Left ventricle myocardium inferior (tissue), 1 donor: ENCODE data around the gene BGN. TPM values are rescaled to one million over a fixed set of nuclear protein-coding genes. Genes with fewer than 3 reads are reported as not detected.

Experiments
- DNase-seq: peaks from one replicate; pipeline ENCODE4 v3.0.0-alpha.2; 2020
- H3K27ac ChIP-seq: fragments of 200-600 bp; replicated peaks from 2 replicates; pipeline ENCODE4 v1.8.0; 2021
- H3K27me3 ChIP-seq: fragments of 200-600 bp; 2 replicates; pipeline ENCODE4 v1.8.0; 2021; ENCODE audit warnings: low read depth
- H3K36me3 ChIP-seq: fragments of 200-600 bp; 2 replicates; pipeline ENCODE4 v1.8.0; 2021
- H3K4me1 ChIP-seq: fragments of 200-600 bp; 2 replicates; pipeline ENCODE4 v1.8.0; 2021
- H3K4me3 ChIP-seq: fragments of 200-600 bp; 2 replicates; pipeline ENCODE4 v1.8.0; 2021; ENCODE audit warnings: mild to moderate bottlenecking, moderate library complexity
- H3K9me3 ChIP-seq: fragments of 200-600 bp; replicated peaks from 2 replicates; pipeline ENCODE4 v1.8.0; 2021
- intact Hi-C: fragments of 100-400 bp; cut with micrococcal nuclease; formaldehyde crosslinking; loops from one replicate; pipeline ENCODE4 v1.11.0; 2022
- long read RNA-seq: library from polyadenylated mRNA; unstranded; transcript quantifications from one replicate; pipeline ENCODE4 v2.0.0, GENCODE V29; 2021
- total RNA-seq: library from RNA; stranded (reverse); fragmentation: NEBNext Ultra II Directional; extraction: Animal tissue kit (Norgen Biotek cat#: 25700); gene quantifications from one replicate; pipeline ENCODE4 v1.2.1, GENCODE V29; 2021
- TF ChIP-seq, protein P1 (sequence below): fragments of 200-600 bp; IDR thresholded peaks from 2 replicates; pipeline ENCODE4 v1.8.0; 2021; ENCODE audit warnings: antibody characterized with exemption, mild to moderate bottlenecking, borderline replicate concordance
- donor health status: DM: no; HTN: yes; CAD: no; lungs with severe emphysema.

Gene BGN
- 84.3 TPM for total RNA-seq
- long read RNA-seq, transcript BGN-201 (8 exons, 2,402 nt): major isoform, 111 of 147 reads
- long read RNA-seq, partial matches to known transcripts: 33 of 147 reads
- long read RNA-seq, other reads (novel, unspliced or antisense): 3 of 147 reads

- H3K27ac ChIP-seq: peak within 1 kb of the TSS; percentile 77
- H3K9me3 ChIP-seq: no peaks in the 10 kb centered on the region
- H3K36me3 ChIP-seq: no peaks in the 10 kb centered on the region
- peak within 1 kb of the TSS; percentile 62 for H3K4me3 ChIP-seq
- intact Hi-C loops: no loop called here
- peaks cover 5% of the 10 kb centered on the region for H3K27me3 ChIP-seq
- TF ChIP-seq, protein P1, sequence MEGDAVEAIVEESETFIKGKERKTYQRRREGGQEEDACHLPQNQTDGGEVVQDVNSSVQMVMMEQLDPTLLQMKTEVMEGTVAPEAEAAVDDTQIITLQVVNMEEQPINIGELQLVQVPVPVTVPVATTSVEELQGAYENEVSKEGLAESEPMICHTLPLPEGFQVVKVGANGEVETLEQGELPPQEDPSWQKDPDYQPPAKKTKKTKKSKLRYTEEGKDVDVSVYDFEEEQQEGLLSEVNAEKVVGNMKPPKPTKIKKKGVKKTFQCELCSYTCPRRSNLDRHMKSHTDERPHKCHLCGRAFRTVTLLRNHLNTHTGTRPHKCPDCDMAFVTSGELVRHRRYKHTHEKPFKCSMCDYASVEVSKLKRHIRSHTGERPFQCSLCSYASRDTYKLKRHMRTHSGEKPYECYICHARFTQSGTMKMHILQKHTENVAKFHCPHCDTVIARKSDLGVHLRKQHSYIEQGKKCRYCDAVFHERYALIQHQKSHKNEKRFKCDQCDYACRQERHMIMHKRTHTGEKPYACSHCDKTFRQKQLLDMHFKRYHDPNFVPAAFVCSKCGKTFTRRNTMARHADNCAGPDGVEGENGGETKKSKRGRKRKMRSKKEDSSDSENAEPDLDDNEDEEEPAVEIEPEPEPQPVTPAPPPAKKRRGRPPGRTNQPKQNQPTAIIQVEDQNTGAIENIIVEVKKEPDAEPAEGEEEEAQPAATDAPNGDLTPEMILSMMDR: peak; percentile 44
- H3K4me1 ChIP-seq: peaks cover 16% of the 10 kb centered on the region
- DNase-seq: peak; percentile 57
Observed at GRCh38 chrX:153494541-153495361, at the start of gene BGN. BGN (plus strand) TSS chrX:153494980; CDS start chrX:153504632, 9,652 bp downstream.

DNA sequence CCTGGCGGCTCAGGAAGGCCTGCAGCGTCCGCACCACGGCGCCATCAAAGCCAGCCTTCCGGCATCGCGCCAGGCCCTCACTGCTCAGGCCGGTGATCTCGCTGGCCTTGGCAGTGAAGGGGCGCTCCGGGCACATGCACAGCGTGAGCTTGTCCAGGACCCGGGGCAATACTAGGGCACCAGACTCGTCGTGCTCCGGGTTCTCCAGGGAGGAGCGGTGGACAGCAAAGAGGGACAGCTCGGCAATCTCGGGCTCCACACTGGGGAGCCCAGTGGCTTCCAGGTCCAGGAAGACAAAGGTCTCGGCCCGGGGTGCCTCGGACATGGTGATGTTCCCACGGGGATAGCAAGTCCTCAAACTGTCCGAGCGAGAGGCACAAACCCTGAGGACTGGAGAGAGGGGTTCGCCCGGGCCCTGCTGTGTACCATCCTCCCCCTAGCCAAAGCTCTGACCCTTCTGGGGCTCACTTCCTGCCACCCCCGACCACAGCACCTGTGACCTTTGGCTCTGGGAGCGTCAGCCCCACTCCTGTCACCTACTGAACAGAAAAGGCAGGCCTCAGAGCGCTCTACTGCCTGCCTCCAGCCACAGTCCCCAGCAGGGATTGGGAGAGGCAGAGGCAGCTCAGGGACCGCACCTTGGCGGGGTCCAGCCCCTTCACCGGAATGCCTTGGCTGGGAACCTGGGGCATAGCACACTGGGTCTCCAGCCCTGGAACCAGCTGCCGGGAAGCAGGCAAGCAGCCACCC lies 49.5 kb upstream of the BGN start:
- TF ChIP-seq, protein P1: no peak
- H3K27ac ChIP-seq: no peak overlapping the region
- H3K36me3 ChIP-seq: no peaks in the 10 kb centered on the region
- no peaks in the 10 kb centered on the region for H3K9me3 ChIP-seq
- H3K27me3 ChIP-seq: no peaks in the 10 kb centered on the region
- H3K4me1 ChIP-seq: no peaks in the 10 kb centered on the region
- H3K4me3 ChIP-seq: no peak overlapping the region
- intact Hi-C loops: no loop called here
- no peak for DNase-seq

DNA sequence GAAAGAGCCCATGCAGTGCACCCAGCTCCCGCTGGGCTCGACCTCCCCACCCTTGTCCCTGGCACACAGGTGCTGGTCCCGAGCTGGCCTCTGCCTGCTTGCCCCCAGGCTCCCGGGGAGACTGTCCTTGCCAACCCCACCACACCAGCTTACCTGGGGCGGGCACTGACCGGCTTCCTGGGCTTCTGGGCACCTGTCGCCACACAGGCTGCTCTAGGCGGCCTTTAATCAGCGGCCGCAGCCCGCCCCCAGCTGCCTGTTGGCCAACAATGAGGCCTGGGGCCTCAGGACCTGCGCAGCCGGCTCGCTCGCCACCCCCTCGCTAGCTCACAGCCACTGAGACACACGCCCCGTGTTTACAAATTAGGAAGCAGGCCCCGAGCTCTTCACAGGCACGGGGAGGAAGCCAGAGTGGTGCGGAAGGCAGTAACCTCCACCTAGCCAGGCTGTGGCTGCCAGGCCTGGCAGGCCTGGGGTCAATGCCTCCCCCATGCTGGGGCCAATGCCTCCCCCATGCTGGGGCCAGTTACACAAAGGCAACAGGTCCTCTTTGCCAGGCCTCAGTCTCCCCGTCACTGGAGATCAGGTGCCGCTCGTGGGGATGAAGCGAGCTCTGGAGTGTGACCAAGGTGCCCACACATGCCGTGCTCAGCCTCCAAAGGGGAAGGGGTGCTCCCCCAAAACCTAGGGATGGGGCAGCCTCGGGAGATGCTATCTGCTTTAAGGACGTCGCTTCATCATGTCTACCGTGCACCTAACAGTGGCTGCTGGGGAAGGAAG lies 48.7 kb upstream of the BGN start, which contains the start of gene TREX2:
TREX2 (minus strand) TSS at position 201 of the 780 bp plus-strand sequence. CDS start 626 bp downstream, outside the sequence.
- TF ChIP-seq, protein P1: no peak
- Histone ChIP-seq H3K36me3 (no peaks in the 10 kb centered on the region), H3K9me3 (no peaks in the 10 kb centered on the region), H3K27ac (no peak within 1 kb of the TSS), H3K27me3 (no peaks in the 10 kb centered on the region), H3K4me1 (no peaks in the 10 kb centered on the region), H3K4me3 (no peak within 1 kb of the TSS)
- no peak for DNase-seq
- intact Hi-C loops: no loop called here

- H3K4me1 ChIP-seq: no peaks in the 10 kb centered on the region
- no peak overlapping the region for H3K27ac ChIP-seq
- TF ChIP-seq, protein P1: no peak
- no peaks in the 10 kb centered on the region for H3K9me3 ChIP-seq
- no peak for DNase-seq
- H3K27me3 ChIP-seq: no peaks in the 10 kb centered on the region
- intact Hi-C loops: no loop called here
- no peak overlapping the region for H3K4me3 ChIP-seq
- H3K36me3 ChIP-seq: no peaks in the 10 kb centered on the region
Observed at GRCh38 chrX:153446636-153446936, 48.2 kb upstream of the BGN start.

GRCh38 chrX:153446950-153447580 lies 47.7 kb upstream of the BGN start:
- H3K4me3 ChIP-seq: no peak overlapping the region
- no peaks in the 10 kb centered on the region for H3K27me3 ChIP-seq
- no peaks in the 10 kb centered on the region for H3K36me3 ChIP-seq
- intact Hi-C loops: no loop called here
- TF ChIP-seq, protein P1: no peak
- no peaks in the 10 kb centered on the region for H3K9me3 ChIP-seq
- H3K27ac ChIP-seq: no peak overlapping the region
- H3K4me1 ChIP-seq: no peaks in the 10 kb centered on the region
- no peak for DNase-seq
